BLaER1 (cell line): ENCODE data around the gene PLEKHG4B.
"Not testable (repeated sequence)": the region's sequence is repeated elsewhere in the genome, so short reads cannot be mapped to it uniquely, and the experiment has no call there.

Source experiments
- H3K27ac ChIP-seq: shearing (Covaris generic); formaldehyde crosslinking; 2 replicates; pipeline ENCODE4 v1.8.1; 2022
- H3K27me3 ChIP-seq: shearing (Covaris generic); formaldehyde crosslinking; 2 replicates; pipeline ENCODE4 v1.8.1; 2022
- H3K36me3 ChIP-seq: shearing (Covaris generic); formaldehyde crosslinking; 2 replicates; pipeline ENCODE4 v1.8.1; 2022
- H3K4me1 ChIP-seq: shearing (Covaris generic); formaldehyde crosslinking; 2 replicates; pipeline ENCODE4 v1.8.1; 2022
- H3K4me2 ChIP-seq: shearing (Covaris generic); formaldehyde crosslinking; 2 replicates; pipeline ENCODE4 v1.8.1; 2022
- H3K4me3 ChIP-seq: shearing (Covaris generic); formaldehyde crosslinking; 2 replicates; pipeline ENCODE4 v1.8.1; 2022
- H3K9ac ChIP-seq: shearing (Covaris generic); formaldehyde crosslinking; 2 replicates; pipeline ENCODE4 v1.8.1; 2022
- H3K9me3 ChIP-seq: shearing (Covaris generic); formaldehyde crosslinking; 2 replicates; pipeline ENCODE4 v1.8.1; 2022
- H4K20me1 ChIP-seq: shearing (Covaris generic); formaldehyde crosslinking; 2 replicates; pipeline ENCODE4 v1.8.1; 2022
- Cebpa-rat ChIP-seq: shearing (Covaris generic); IDR thresholded peaks from 2 replicates; pipeline ENCODE4 v1.8.1; 2022

PLEKHG4B gene

GRCh38 chr5:94113-94892 lies 2.3 kb downstream of the PLEKHG4B start:
- peaks cover 60% of the 10 kb centered on the region for H4K20me1 ChIP-seq
- TF ChIP-seq Cebpa-rat = no peak
- peak overlapping the region; percentile 78; the same call in 1 of the 2 replicates for H3K9ac ChIP-seq
- H3K36me3 ChIP-seq = peaks cover 47% of the 10 kb centered on the region
- H3K4me1 ChIP-seq = peaks cover 64% of the 10 kb centered on the region
- no peaks in the 10 kb centered on the region for H3K9me3 ChIP-seq
- H3K27ac ChIP-seq = peak overlapping the region; percentile 71; the same call in 1 of the 2 replicates
- H3K27me3 ChIP-seq = no peaks in the 10 kb centered on the region
- H3K4me3 ChIP-seq = no peak overlapping the region
- peak overlapping the region; percentile 79 for H3K4me2 ChIP-seq

- H3K27me3 ChIP-seq = no peaks in the 10 kb centered on the region
- H3K27ac ChIP-seq = no peak overlapping the region
- no peak for TF ChIP-seq Cebpa-rat
- H3K9me3 ChIP-seq = no peaks in the 10 kb centered on the region
- H3K4me3 ChIP-seq = no peak overlapping the region
- no peak overlapping the region for H3K4me2 ChIP-seq
- peaks cover 69% of the 10 kb centered on the region for H4K20me1 ChIP-seq
- peaks cover 47% of the 10 kb centered on the region for H3K36me3 ChIP-seq
- H3K9ac ChIP-seq = no peak overlapping the region
- peaks cover 68% of the 10 kb centered on the region for H3K4me1 ChIP-seq
These were observed 3.4 kb downstream of the PLEKHG4B start for GRCh38 chr5:95241-95980.

- peaks cover 70% of the 10 kb centered on the region for H3K4me1 ChIP-seq
- H3K36me3 ChIP-seq = peaks cover 47% of the 10 kb centered on the region
- no peak overlapping the region for H3K4me3 ChIP-seq
- H4K20me1 ChIP-seq = peaks cover 77% of the 10 kb centered on the region
- no peak for TF ChIP-seq Cebpa-rat
- H3K27me3 ChIP-seq = no peaks in the 10 kb centered on the region
- no peaks in the 10 kb centered on the region for H3K9me3 ChIP-seq
- H3K4me2 ChIP-seq = no peak overlapping the region
- no peak overlapping the region for H3K9ac ChIP-seq
- H3K27ac ChIP-seq = no peak overlapping the region
These were observed 5.2 kb downstream of the PLEKHG4B start for GRCh38 chr5:96976-97660.

- TF ChIP-seq Cebpa-rat = no peak
These were observed 7.8 kb downstream of the PLEKHG4B start for GRCh38 chr5:99815-100214.

GRCh38 chr5:102411-103043 lies 10.6 kb downstream of the PLEKHG4B start:
- Histone ChIP-seq H3K27me3 (no peaks in the 10 kb centered on the region), H3K9ac (peak overlapping the region; percentile 62)

More at GRCh38 chr5:99815-100214, 7.8 kb downstream of the PLEKHG4B start:
- Histone ChIP-seq H3K27me3 (no peaks in the 10 kb centered on the region), H3K4me1 (peaks cover 75% of the 10 kb centered on the region), H3K36me3 (peaks cover 32% of the 10 kb centered on the region), H3K27ac (peak overlapping the region; percentile 46; the same call in 1 of the 2 replicates), H3K9ac (no peak overlapping the region), H3K9me3 (no peaks in the 10 kb centered on the region), H4K20me1 (peaks cover 82% of the 10 kb centered on the region), H3K4me3 (no peak overlapping the region), H3K4me2 (peak overlapping the region; percentile 59)

GRCh38 chr5:104106-104505 lies 12.1 kb downstream of the PLEKHG4B start:
- H3K9me3 ChIP-seq, H3K27me3 ChIP-seq: not testable (repeated sequence)
- H3K27ac ChIP-seq = 0 out of 2 replicates have a peak overlapping the region, but pooled peaks have one; percentile 30

More at GRCh38 chr5:102411-103043, 10.6 kb downstream of the PLEKHG4B start:
- Histone ChIP-seq H3K27ac (peak overlapping the region; percentile 73), H3K4me3 (0 out of 2 replicates have a peak overlapping the region, but pooled peaks have one; percentile 21), H3K4me2 (peak overlapping the region; percentile 84), H3K9me3 (no peaks in the 10 kb centered on the region), H3K36me3 (peaks cover 17% of the 10 kb centered on the region), H3K4me1 (peaks cover 92% of the 10 kb centered on the region), H4K20me1 (peaks cover 83% of the 10 kb centered on the region)
- TF ChIP-seq Cebpa-rat = no peak

GRCh38 chr5:104778-105296 lies 12.9 kb downstream of the PLEKHG4B start:
- Histone ChIP-seq H3K27ac (peak overlapping the region; percentile 54; the same call in 1 of the 2 replicates), H3K27me3 (no peaks in the 10 kb centered on the region), H3K4me1 (peaks cover 93% of the 10 kb centered on the region), H3K9me3 (no peaks in the 10 kb centered on the region), H3K4me2 (peak overlapping the region; percentile 78), H4K20me1 (peaks cover 89% of the 10 kb centered on the region), H3K36me3 (peaks cover 31% of the 10 kb centered on the region), H3K9ac (peak overlapping the region; percentile 26; the same call in 1 of the 2 replicates), H3K4me3 (no peak overlapping the region)
- no peak for TF ChIP-seq Cebpa-rat

More at GRCh38 chr5:104106-104505, 12.1 kb downstream of the PLEKHG4B start:
- Histone ChIP-seq H3K4me1 (peaks cover 96% of the 10 kb centered on the region), H3K4me2 (peak overlapping the region; percentile 84; the same call in 1 of the 2 replicates), H3K36me3 (peaks cover 24% of the 10 kb centered on the region), H4K20me1 (peaks cover 89% of the 10 kb centered on the region)
- H3K9ac ChIP-seq, H3K4me3 ChIP-seq: not testable (repeated sequence)

GRCh38 chr5:105504-106070 lies 13.6 kb downstream of the PLEKHG4B start:
- H4K20me1 ChIP-seq = peaks cover 92% of the 10 kb centered on the region
- peaks cover 39% of the 10 kb centered on the region for H3K36me3 ChIP-seq
- TF ChIP-seq Cebpa-rat = no peak
- 0 out of 2 replicates have a peak overlapping the region, but pooled peaks have one; percentile 54 for H3K27ac ChIP-seq
- H3K9me3 ChIP-seq = no peaks in the 10 kb centered on the region
- peak overlapping the region; percentile 38; the same call in 1 of the 2 replicates for H3K9ac ChIP-seq
- H3K4me2 ChIP-seq = peak overlapping the region; percentile 78
- H3K27me3 ChIP-seq = no peaks in the 10 kb centered on the region
- H3K4me1 ChIP-seq = peaks cover 87% of the 10 kb centered on the region
- H3K4me3 ChIP-seq = no peak overlapping the region
